ENCODE results near the gene MYO10. TPM values are rescaled to one million over a fixed set of nuclear protein-coding genes. Genes with fewer than 3 reads are reported as not detected.

MYO10 gene
- total RNA-seq, 4 donors from 2014 or later = 5.6 to 11.0 (median 6.4) TPM

GRCh38 chr5:16866795-16867576 lies 69.1 kb downstream of the MYO10 start:
- WGBS, 2 donors (ENCODE audit: low coverage in 1 of 2) = 65% methylated on average over 7 of the region's 17 CpGs; no CpG with 5 or more reads in 1 of the 2 donors
- TF ChIP-seq POLR2AphosphoS5 (IDR thresholded peaks at IDR 0.05) (no peak), EP300 (IDR thresholded peaks at IDR 0.05) (no peak), POLR2A (IDR thresholded peaks at IDR 0.05) (no peak), CTCF (IDR thresholded peaks at IDR 0.05) (no peak)
- Histone ChIP-seq H3K27me3 (no peaks in the 10 kb centered on the region), H3K27ac (no peak overlapping the region), H3K36me3 (no peaks in the 10 kb centered on the region), H3K9me3 (no peaks in the 10 kb centered on the region), H3K4me3 (no peak overlapping the region), H3K4me1 (no peaks in the 10 kb centered on the region)
- no peak for ATAC-seq

GRCh38 chr5:16866273-16866672 lies 69.8 kb downstream of the MYO10 start:
- 81 to 97% methylated on average over 4 of the region's 4 CpGs for WGBS, 2 donors (ENCODE audit: low coverage in 1 of 2)
- ATAC-seq = no peak
- no peak overlapping the region for H3K4me3 ChIP-seq
- no peak overlapping the region for H3K27ac ChIP-seq
- H3K27me3 ChIP-seq = no peaks in the 10 kb centered on the region
- TF ChIP-seq EP300 (IDR thresholded peaks at IDR 0.05) (no peak), POLR2A (IDR thresholded peaks at IDR 0.05) (no peak), POLR2AphosphoS5 (IDR thresholded peaks at IDR 0.05) (no peak), CTCF (IDR thresholded peaks at IDR 0.05) (no peak)
- no peaks in the 10 kb centered on the region for H3K9me3 ChIP-seq
- no peaks in the 10 kb centered on the region for H3K4me1 ChIP-seq
- H3K36me3 ChIP-seq = no peaks in the 10 kb centered on the region

GRCh38 chr5:16865151-16865550 lies 70.9 kb downstream of the MYO10 start:
- ATAC-seq = no peak
- H3K36me3 ChIP-seq = no peaks in the 10 kb centered on the region
- H3K9me3 ChIP-seq = no peaks in the 10 kb centered on the region
- H3K27ac ChIP-seq = no peak overlapping the region
- no peaks in the 10 kb centered on the region for H3K27me3 ChIP-seq
- H3K4me1 ChIP-seq = no peaks in the 10 kb centered on the region
- 67 to 86% methylated on average over 7 to 8 of the region's 8 CpGs for WGBS, 2 donors (ENCODE audit: low coverage in 1 of 2)
- no peak overlapping the region for H3K4me3 ChIP-seq
- no peak for TF ChIP-seq CTCF (IDR thresholded peaks at IDR 0.05)
- TF ChIP-seq EP300 (IDR thresholded peaks at IDR 0.05) = no peak
- no peak for TF ChIP-seq POLR2A (IDR thresholded peaks at IDR 0.05)
- TF ChIP-seq POLR2AphosphoS5 (IDR thresholded peaks at IDR 0.05) = no peak

GRCh38 chr5:16864631-16865131 lies 71.4 kb downstream of the MYO10 start:
- H3K4me3 ChIP-seq = no peak overlapping the region
- no peak for TF ChIP-seq CTCF (IDR thresholded peaks at IDR 0.05)
- TF ChIP-seq POLR2A (IDR thresholded peaks at IDR 0.05) = no peak
- no peak for TF ChIP-seq POLR2AphosphoS5 (IDR thresholded peaks at IDR 0.05)
- no peak for TF ChIP-seq EP300 (IDR thresholded peaks at IDR 0.05)
- no peaks in the 10 kb centered on the region for H3K27me3 ChIP-seq
- peaks cover 0 to under 1% (median 0%) of the 10 kb centered on the region in 3 donors for H3K9me3 ChIP-seq
- no peaks in the 10 kb centered on the region for H3K36me3 ChIP-seq
- ATAC-seq = no peak
- H3K4me1 ChIP-seq = no peaks in the 10 kb centered on the region
- 47 to 71% methylated on average over 4 of the region's 4 CpGs for WGBS, 2 donors (ENCODE audit: low coverage in 1 of 2)
- no peak overlapping the region for H3K27ac ChIP-seq

- no peak for ATAC-seq
- H3K4me1 ChIP-seq = no peaks in the 10 kb centered on the region
- no peak overlapping the region for H3K27ac ChIP-seq
- no peaks in the 10 kb centered on the region for H3K27me3 ChIP-seq
- no peak overlapping the region for H3K4me3 ChIP-seq
- TF ChIP-seq POLR2AphosphoS5 (IDR thresholded peaks at IDR 0.05) = no peak
- TF ChIP-seq CTCF (IDR thresholded peaks at IDR 0.05) = no peak
- no peak for TF ChIP-seq EP300 (IDR thresholded peaks at IDR 0.05)
- no peak for TF ChIP-seq POLR2A (IDR thresholded peaks at IDR 0.05)
- no peaks in the 10 kb centered on the region for H3K36me3 ChIP-seq
- 52 to 81% methylated on average over 3 to 4 of the region's 5 CpGs for WGBS, 2 donors (ENCODE audit: low coverage in 1 of 2)
- H3K9me3 ChIP-seq = peaks cover 0 to 10% (median 0%) of the 10 kb centered on the region in 3 donors
Measured at GRCh38 chr5:16863469-16863946, 72.6 kb downstream of the MYO10 start.
